BJ (cell line): ENCODE data around the gene GPER1. TPM values are rescaled to one million over a fixed set of nuclear protein-coding genes. Genes with fewer than 3 reads are reported as not detected.

Experiments used
- CTCF ChIA-PET: fragments of 350-600 bp; formaldehyde crosslinking; extraction: SDS; loops from one replicate; lab custom pipeline; 2021; ENCODE audit warnings: antibody characterized with exemption, inconsistent platforms; lab: Yijun Ruan, JAX
- POLR2A ChIA-PET: fragments of 300-600 bp; sonication (Branson Sonifier 250); formaldehyde crosslinking; extraction: SDS; loops from one replicate; lab custom pipeline; 2021; ENCODE audit warnings: antibody characterized with exemption; lab: Charles Lee
- DNase-seq: peaks from one replicate; pipeline ENCODE4 v3.0.0-alpha.2; 2011; ENCODE audit warnings: low read depth
- H3K27me3 ChIP-seq: 2 replicates; pipeline ENCODE4 v1.6.0; 2011; ENCODE audit warnings: low read length; ENCODE audit not compliant: control insufficient read depth, insufficient read depth
- H3K36me3 ChIP-seq: 2 replicates; pipeline ENCODE4 v1.5.1; 2011; ENCODE audit warnings: low read length; ENCODE audit not compliant: control insufficient read depth, insufficient read depth
- H3K4me3 ChIP-seq: 2 replicates; pipeline ENCODE4 v1.5.1; 2011; ENCODE audit warnings: low read depth, mild to moderate bottlenecking, control low read depth, low read length
- polyA plus RNA-seq: library from polyadenylated mRNA; depleted of rRNA; stranded (reverse); fragments of >200 nt; gene quantifications from 2 replicates; pipeline ENCODE4 v1.2.3, GENCODE V29; 2011
- TF ChIP-seq, protein P1 (sequence below): IDR thresholded peaks from 2 replicates; pipeline ENCODE4 v1.5.1; 2011; ENCODE audit warnings: low read depth, mild to moderate bottlenecking, control low read depth, inconsistent platforms, low read length, moderate library complexity; ENCODE audit not compliant: insufficient read depth

Gene GPER1
- polyA plus RNA-seq, 1 experiment: 3.1 TPM

DNA sequence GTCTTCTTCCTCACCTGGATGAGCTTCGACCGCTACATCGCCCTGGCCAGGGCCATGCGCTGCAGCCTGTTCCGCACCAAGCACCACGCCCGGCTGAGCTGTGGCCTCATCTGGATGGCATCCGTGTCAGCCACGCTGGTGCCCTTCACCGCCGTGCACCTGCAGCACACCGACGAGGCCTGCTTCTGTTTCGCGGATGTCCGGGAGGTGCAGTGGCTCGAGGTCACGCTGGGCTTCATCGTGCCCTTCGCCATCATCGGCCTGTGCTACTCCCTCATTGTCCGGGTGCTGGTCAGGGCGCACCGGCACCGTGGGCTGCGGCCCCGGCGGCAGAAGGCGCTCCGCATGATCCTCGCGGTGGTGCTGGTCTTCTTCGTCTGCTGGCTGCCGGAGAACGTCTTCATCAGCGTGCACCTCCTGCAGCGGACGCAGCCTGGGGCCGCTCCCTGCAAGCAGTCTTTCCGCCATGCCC lies 4.3 kb downstream of the GPER1 start:
- H3K4me3 ChIP-seq: no peak overlapping the region
- TF ChIP-seq, protein P1, sequence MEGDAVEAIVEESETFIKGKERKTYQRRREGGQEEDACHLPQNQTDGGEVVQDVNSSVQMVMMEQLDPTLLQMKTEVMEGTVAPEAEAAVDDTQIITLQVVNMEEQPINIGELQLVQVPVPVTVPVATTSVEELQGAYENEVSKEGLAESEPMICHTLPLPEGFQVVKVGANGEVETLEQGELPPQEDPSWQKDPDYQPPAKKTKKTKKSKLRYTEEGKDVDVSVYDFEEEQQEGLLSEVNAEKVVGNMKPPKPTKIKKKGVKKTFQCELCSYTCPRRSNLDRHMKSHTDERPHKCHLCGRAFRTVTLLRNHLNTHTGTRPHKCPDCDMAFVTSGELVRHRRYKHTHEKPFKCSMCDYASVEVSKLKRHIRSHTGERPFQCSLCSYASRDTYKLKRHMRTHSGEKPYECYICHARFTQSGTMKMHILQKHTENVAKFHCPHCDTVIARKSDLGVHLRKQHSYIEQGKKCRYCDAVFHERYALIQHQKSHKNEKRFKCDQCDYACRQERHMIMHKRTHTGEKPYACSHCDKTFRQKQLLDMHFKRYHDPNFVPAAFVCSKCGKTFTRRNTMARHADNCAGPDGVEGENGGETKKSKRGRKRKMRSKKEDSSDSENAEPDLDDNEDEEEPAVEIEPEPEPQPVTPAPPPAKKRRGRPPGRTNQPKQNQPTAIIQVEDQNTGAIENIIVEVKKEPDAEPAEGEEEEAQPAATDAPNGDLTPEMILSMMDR: no peak
- peaks cover 8% of the 10 kb centered on the region for H3K36me3 ChIP-seq
- H3K27me3 ChIP-seq: no peaks in the 10 kb centered on the region
- DNase-seq: no peak
- ChIA-PET POLR2A (no interaction called here), CTCF (interaction anchor here (0.5 to 1.9 kb wide), 4 partner anchors 10 to 84 kb away, joined by 3 to 6 read pairs (median 4); no protein-coding TSS in a partner anchor)

DNA sequence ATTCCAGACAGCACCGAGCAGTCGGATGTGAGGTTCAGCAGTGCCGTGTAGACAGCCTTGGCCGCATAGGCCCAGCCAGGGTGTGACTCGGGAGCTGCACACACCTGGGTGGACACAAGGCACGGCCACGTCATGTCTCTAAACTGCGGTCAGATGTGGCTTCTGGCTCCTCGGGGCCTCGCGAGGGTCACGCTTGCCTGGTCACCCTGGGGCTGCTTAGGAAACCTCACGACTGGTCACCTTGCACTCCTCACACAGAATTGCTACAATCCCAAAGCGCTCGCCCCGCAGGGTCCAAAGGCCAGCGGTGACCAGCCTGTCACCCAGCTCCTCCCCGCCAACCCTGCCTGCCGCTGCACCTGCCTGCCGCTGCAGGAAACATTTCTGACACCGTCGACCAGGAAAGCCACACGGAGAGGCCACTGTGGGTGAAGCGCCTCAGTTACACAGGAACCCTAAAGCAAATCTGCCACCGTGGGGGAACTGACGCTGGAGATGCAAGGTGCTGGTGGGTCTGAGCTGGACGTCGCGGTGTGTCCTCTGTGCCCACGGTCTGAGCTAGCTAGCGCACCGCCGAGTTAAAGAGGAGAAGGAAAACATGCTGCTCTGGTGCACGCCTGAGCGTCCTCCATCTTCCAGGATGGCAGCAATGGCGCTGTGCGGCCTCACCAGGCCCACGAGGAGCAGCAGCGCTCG lies 5.0 kb downstream of the GPER1 start:
- H3K4me3 ChIP-seq: no peak overlapping the region
- ChIA-PET CTCF (interaction anchor here (0.6 to 1.9 kb wide), 2 partner anchors 83 to 112 kb away, joined by 3 to 5 read pairs; no protein-coding TSS in a partner anchor), POLR2A (no interaction called here)
- peaks cover 8% of the 10 kb centered on the region for H3K36me3 ChIP-seq
- no peak for DNase-seq
- H3K27me3 ChIP-seq: no peaks in the 10 kb centered on the region
- TF ChIP-seq, protein P1: no peak

DNA sequence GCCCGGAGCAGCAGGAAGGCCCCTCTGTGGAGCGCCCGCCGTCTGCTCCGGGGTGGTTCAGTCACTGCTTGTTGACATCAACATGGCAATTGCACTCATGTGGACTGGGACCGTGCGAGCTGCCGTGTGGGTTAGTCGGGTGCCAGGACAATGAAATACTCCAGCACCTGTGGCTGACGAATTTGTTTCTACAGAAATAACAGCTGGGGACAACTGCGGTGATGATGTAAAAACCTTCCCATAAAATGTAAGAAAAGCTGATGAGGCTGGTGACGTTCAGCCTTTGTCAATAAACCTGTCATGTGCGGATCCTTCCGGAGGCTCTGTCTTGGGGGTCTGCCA lies 5.6 kb downstream of the GPER1 start:
- DNase-seq: no peak
- H3K36me3 ChIP-seq: peaks cover 8% of the 10 kb centered on the region
- POLR2A ChIA-PET: no interaction called here
- H3K4me3 ChIP-seq: no peak overlapping the region
- CTCF ChIA-PET: interaction anchor here (0.6 to 1.0 kb wide), 2 partner anchors 30 to 111 kb away, joined by 3 to 4 read pairs; no protein-coding TSS in a partner anchor
- TF ChIP-seq, protein P1: no peak
- no peaks in the 10 kb centered on the region for H3K27me3 ChIP-seq

DNA sequence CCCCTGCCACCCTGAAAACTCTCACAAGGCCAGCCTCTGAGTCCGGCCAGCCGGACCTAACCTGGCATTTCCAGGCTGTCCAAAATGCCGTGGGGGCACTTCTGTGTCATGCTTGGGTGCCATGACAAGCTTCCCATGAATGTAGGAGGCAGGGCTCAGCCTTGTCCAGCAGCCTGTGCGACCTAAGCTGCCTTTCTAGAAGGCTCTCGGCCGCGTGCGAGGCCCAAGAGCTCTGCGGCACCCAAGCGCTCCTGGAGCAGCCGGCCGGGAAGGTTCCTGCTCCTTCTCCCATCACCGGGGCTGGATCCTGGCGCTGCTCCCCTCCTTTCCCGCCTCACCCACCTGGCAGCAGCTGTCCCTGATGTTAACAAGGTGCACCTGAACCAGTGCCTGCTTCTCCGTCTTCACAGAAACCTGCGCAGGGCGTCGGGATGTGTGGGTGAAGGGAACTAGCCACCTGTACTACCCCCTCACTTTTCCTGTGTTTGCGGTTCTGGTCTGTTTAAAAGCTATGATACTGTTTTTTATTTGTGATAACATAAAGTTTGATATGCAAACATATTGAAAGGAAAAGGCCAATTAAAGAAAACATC lies 6.1 kb downstream of the GPER1 start:
- H3K27me3 ChIP-seq: no peaks in the 10 kb centered on the region
- no peak for DNase-seq
- ChIA-PET CTCF (interaction anchor here (1.0 to 1.1 kb wide), 2 partner anchors 29 to 66 kb away, joined by 3 to 4 read pairs; partner anchors contain the start of gene ZFAND2A), POLR2A (no interaction called here)
- peaks cover 8% of the 10 kb centered on the region for H3K36me3 ChIP-seq
- TF ChIP-seq, protein P1: no peak
- no peak overlapping the region for H3K4me3 ChIP-seq

DNA sequence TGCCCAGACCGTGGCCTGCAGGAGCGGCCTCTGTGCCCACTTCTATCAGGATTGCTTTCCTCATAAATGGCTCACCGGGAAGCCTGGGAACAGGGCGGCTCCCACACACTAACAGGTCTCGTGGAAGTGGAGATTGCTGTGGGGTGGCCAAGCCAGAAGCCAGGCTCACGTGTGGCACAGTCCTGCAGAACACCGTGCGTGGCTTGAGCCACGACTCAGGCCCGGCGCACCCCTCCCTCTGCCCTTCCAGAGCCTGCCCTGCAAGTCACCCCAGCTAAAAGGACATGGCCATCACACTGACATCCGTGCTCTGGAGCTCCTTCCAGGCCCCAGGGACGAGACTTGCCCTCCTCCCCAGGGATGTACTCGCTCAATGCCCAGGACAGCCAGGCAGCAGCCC lies 7.0 kb downstream of the GPER1 start:
- H3K27me3 ChIP-seq: no peaks in the 10 kb centered on the region
- no peak for DNase-seq
- ChIA-PET CTCF (interaction anchor here (0.6 to 1.1 kb wide), 3 partner anchors 9 to 83 kb away, joined by 3 read pairs; partner anchors contain the start of gene ZFAND2A), POLR2A (no interaction called here)
- TF ChIP-seq, protein P1: no peak
- H3K36me3 ChIP-seq: peaks cover 8% of the 10 kb centered on the region
- H3K4me3 ChIP-seq: no peak overlapping the region
